Spleen (tissue), 11 donors: ENCODE results near the gene VMP1. TPM values are rescaled to one million over a fixed set of nuclear protein-coding genes. Genes with fewer than 3 reads are reported as not detected.

Source experiments
- DNase-seq: peaks from one replicate; pipeline ENCODE4 v3.0.0-alpha.2; 2020
- H3K27ac ChIP-seq, 8 donors: fragments of 200-600 bp; sonication (generic) in 7 of 8; 1 replicate in 4 of 8; 2 replicates in 4 of 8; pipeline versions ENCODE4 v1.5.0 to v1.8.0; 2016 to 2021; ENCODE audit warnings: inconsistent platforms in 4 of 8, mild to moderate bottlenecking in 4 of 8, moderate library complexity in 1 of 8
- H3K27me3 ChIP-seq, 7 donors: fragments of 200-600 bp; sonication (generic) in 6 of 7; replicated peaks in 1 of 7; 1 replicate in 4 of 7; 2 replicates in 3 of 7; pipeline versions ENCODE4 v1.5.0 to v1.8.0; 2016 to 2021; ENCODE audit warnings: inconsistent platforms in 3 of 7, mild to moderate bottlenecking in 1 of 7
- H3K36me3 ChIP-seq, 6 donors: fragments of 200-600 bp; sonication (generic) in 5 of 6; 1 replicate in 4 of 6; 2 replicates in 2 of 6; pipeline versions ENCODE4 v1.5.0 to v1.8.0; 2016 to 2021; ENCODE audit warnings: inconsistent platforms in 2 of 6
- H3K4me1 ChIP-seq, 6 donors: fragments of 200-600 bp; sonication (generic) in 5 of 6; 1 replicate in 3 of 6; 2 replicates in 3 of 6; pipeline versions ENCODE4 v1.5.0 to v1.8.0; 2016 to 2021; ENCODE audit warnings: inconsistent platforms in 3 of 6
- H3K4me3 ChIP-seq, 8 donors: fragments of 200-600 bp; sonication (generic) in 7 of 8; 1 replicate in 4 of 8; 2 replicates in 4 of 8; pipeline versions ENCODE4 v1.5.0 to v1.8.0; 2016 to 2021; ENCODE audit warnings: inconsistent platforms in 4 of 8, mild to moderate bottlenecking in 4 of 8, moderate library complexity in 2 of 8
- H3K9me3 ChIP-seq, 8 donors: fragments of 200-600 bp; sonication (generic) in 7 of 8; 1 replicate in 4 of 8; 2 replicates in 4 of 8; pipeline versions ENCODE4 v1.5.0 to v1.8.0; 2016 to 2021; ENCODE audit warnings: inconsistent platforms in 4 of 8
- CTCF ChIP-seq, 11 experiments: fragments of 200-600 bp in 7 of 11; fragments of 450-650 bp in 4 of 11; sonication (generic) in 4 of 11; IDR thresholded peaks in 8 of 11; conservative IDR thresholded peaks in 3 of 11; 1 replicate in 7 of 11; 2 replicates in 4 of 11; pipeline versions ENCODE4 v1.4.0 to v1.8.0; 2016 to 2021; ENCODE audit warnings: antibody characterized with exemption in 11 of 11, inconsistent platforms in 4 of 11, mild to moderate bottlenecking in 1 of 11
- POLR2A ChIP-seq, 3 donors: fragments of 450-650 bp; IDR thresholded peaks; one replicate each; pipeline ENCODE4 v1.5.1; 2017; ENCODE audit warnings: antibody characterized with exemption in 3 of 3, mild to moderate bottlenecking in 1 of 3
- POLR2AphosphoS5 ChIP-seq, 3 donors: sonication (generic); formaldehyde crosslinking; IDR thresholded peaks; one replicate each; pipeline ENCODE4 v1.5.1; 2017; ENCODE audit warnings: antibody characterized with exemption in 3 of 3
- WGBS, 5 donors: extraction: QIAGEN DNeasy Blood & Tissue Kit in 3 of 5; methylation state at CpG; one replicate each; pipeline versions ENCODE4 v1.1.5 to v1.1.7; 2013 to 2018; 5-methylcytosine and 5-hydroxymethylcytosine counted together
- intact Hi-C: fragments of 100-400 bp; cut with DNase I; formaldehyde crosslinking; loops from one replicate; pipeline ENCODE4 v1.15.0; 2023; ENCODE audit warnings: low total_unique reads
- polyA plus RNA-seq, 3 donors: library from polyadenylated mRNA; stranded (reverse); fragments of 200-250 nt; gene quantifications; one replicate each; pipeline ENCODE4 v1.2.1, GENCODE V29; 2013
- total RNA-seq, 7 donors: library from RNA; depleted of rRNA in 3 of 7; stranded (reverse); fragments of >200 nt in 3 of 7; fragmentation: NEBNext Ultra II Directional in 4 of 7; extraction: Animal tissue kit (Norgen Biotek cat#: 25700) in 4 of 7; gene quantifications; one replicate each; pipeline versions ENCODE4 v1.1.0 to v1.2.1, GENCODE V29; 2016 to 2021
- donor health status: healthy with polysubstance abuse.
- donor health status: DM: no; HTN: no; CAD: no; lungs with moderate emphysema.
- donor health status: DM: no; HTN: no; CAD: no.
- donor health status: Bipolar disorder and iron deficiency.
- donor health status: healthy.
- donor health status: DM: no; HTN: no; CAD: no.
- donor health status: DM: yes; HTN: yes; CAD: no.

The VMP1 gene
- total and polyA plus RNA-seq, 10 donors = 53.2 to 649 (median 304) TPM

DNA sequence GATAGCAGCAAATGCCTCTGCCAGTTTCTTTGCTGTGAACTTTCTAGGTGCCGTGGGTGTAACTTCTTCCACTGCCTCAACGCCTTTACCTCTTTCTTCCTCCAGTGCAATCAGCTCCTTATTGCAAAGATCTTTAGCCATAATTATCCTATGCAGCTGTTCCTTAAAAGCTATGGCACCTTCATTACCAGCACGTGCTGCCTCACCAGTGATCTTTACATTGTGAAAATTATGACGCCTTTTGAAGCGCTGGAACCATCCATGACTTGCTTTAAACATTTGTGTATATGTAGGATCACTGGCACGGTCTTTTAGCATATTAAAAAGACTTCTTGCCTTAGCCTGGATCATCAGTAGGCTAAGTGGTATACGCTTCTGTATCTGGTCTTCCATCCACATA lies 8.2 kb upstream of the VMP1 start:
- DNase-seq = no peak
- WGBS, 5 donors = 94 to 97% (median 96%) methylated on average over 7 of the region's 7 CpGs
- Histone ChIP-seq H3K4me3 (no peak overlapping the region), H3K27me3 (no peaks in the 10 kb centered on the region), H3K9me3 (no peaks in the 10 kb centered on the region), H3K27ac (no peak overlapping the region), H3K36me3 (peaks cover 0 to 92% (median 52%) of the 10 kb centered on the region in 6 donors), H3K4me1 (peaks cover 0 to 84% (median 17%) of the 10 kb centered on the region in 6 donors)
- intact Hi-C loops = no loop called here
- TF ChIP-seq POLR2A (IDR thresholded peaks at IDR 0.05) = no peak
- TF ChIP-seq POLR2AphosphoS5 (IDR thresholded peaks at IDR 0.05) = no peak
- no peak for TF ChIP-seq CTCF (IDR thresholded peaks at IDR 0.05 in 8 of 11, conservative IDR thresholded peaks at IDR 0.05 in 3 of 11)

DNA sequence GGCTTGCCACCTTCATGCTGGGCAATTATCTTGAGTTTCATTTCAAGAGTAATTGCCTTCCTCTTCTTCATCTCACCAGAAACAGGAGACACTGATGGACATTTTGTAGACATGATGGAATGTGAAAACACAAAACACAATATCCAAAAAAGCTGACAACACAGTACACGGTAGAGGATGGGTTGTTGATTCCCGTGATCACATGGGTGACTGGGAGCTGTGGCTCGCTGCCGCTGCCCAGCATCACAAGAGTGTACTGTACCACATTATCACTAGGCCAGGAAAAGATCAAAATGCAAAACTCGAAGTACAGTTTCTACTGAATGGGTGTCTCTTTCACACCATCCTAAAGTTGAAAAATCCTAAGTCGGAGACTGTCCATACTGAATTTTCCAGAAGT lies 7.7 kb upstream of the VMP1 start:
- H3K27ac ChIP-seq = peak overlapping the region in 1 of 8 donors; percentile 7
- peaks cover 0 to 86% (median 46%) of the 10 kb centered on the region in 6 donors for H3K36me3 ChIP-seq
- intact Hi-C loops = no loop called here
- no peaks in the 10 kb centered on the region for H3K9me3 ChIP-seq
- peaks cover 0 to 89% (median 23%) of the 10 kb centered on the region in 6 donors for H3K4me1 ChIP-seq
- H3K4me3 ChIP-seq = no peak overlapping the region
- 87 to 96% (median 95%) methylated on average over 6 of the region's 6 CpGs for WGBS, 5 donors
- TF ChIP-seq POLR2AphosphoS5 (IDR thresholded peaks at IDR 0.05) (no peak), CTCF (IDR thresholded peaks at IDR 0.05 in 8 of 11, conservative IDR thresholded peaks at IDR 0.05 in 3 of 11) (no peak), POLR2A (IDR thresholded peaks at IDR 0.05) (no peak)
- no peak for DNase-seq
- H3K27me3 ChIP-seq = no peaks in the 10 kb centered on the region

- no peaks in the 10 kb centered on the region for H3K27me3 ChIP-seq
- H3K36me3 ChIP-seq = peaks cover 0 to 61% (median 25%) of the 10 kb centered on the region in 6 donors
- H3K4me1 ChIP-seq = peaks cover 10 to 91% (median 42%) of the 10 kb centered on the region in 6 donors
- DNase-seq = no peak
- H3K9me3 ChIP-seq = no peaks in the 10 kb centered on the region
- WGBS, 5 donors = 91 to 98% (median 92%) methylated on average over 7 of the region's 7 CpGs
- no peak for TF ChIP-seq POLR2AphosphoS5 (IDR thresholded peaks at IDR 0.05)
- no peak for TF ChIP-seq POLR2A (IDR thresholded peaks at IDR 0.05)
- H3K27ac ChIP-seq = no peak overlapping the region
- intact Hi-C loops = no loop called here
- H3K4me3 ChIP-seq = no peak overlapping the region
Observed at GRCh38 chr17:59702304-59702703, 5.2 kb upstream of the VMP1 start.

DNA sequence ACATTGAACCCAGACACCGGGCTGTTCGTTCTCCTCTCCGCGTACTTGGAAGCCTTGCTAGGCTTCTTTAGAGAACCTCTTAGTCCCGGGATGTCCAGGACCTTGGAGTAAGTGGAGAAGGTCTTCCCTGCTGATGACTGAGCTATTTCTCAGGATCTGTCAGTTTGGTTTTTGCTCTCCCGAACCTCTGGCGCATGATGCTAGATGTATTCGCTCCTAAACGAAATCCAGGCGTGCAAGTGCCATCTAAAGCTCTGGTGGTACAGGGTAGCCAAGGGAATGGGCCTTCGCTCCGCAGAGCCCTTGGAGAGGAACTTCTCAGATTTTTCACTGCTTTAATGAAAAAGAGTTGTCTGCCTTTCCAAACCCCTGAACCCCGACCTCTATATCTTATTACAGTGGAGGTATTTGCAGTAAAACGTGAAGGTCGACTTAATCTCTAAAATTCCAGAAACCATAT lies 547 bp downstream of the VMP1 start:
- TF ChIP-seq CTCF (IDR thresholded peaks at IDR 0.05 in 8 of 11, conservative IDR thresholded peaks at IDR 0.05 in 3 of 11) (no peak), POLR2A (IDR thresholded peaks at IDR 0.05) (no peak), POLR2AphosphoS5 (IDR thresholded peaks at IDR 0.05) (no peak)
- 2 to 3% (median 2%) methylated on average over 14 to 15 of the region's 15 CpGs for WGBS, 5 donors
- Histone ChIP-seq H3K27me3 (no peaks in the 10 kb centered on the region), H3K36me3 (peaks cover 0 to 10% (median 0%) of the 10 kb centered on the region in 6 donors), H3K27ac (peak overlapping the region; percentile 84 to 95 (median 94)), H3K9me3 (no peaks in the 10 kb centered on the region), H3K4me3 (peak overlapping the region; percentile 62 to 96 (median 88)), H3K4me1 (peaks cover 29 to 94% (median 71%) of the 10 kb centered on the region in 6 donors)
- intact Hi-C loops = no loop called here
- DNase-seq = peak; percentile 67
